Activated CD4-positive, alpha-beta memory T cell treated with anti-CD3 and anti-CD28 coated beads for 36 hours (primary cell): ENCODE measurements around the gene CRACDL. TPM values are rescaled to one million over a fixed set of nuclear protein-coding genes. Genes with fewer than 3 reads are reported as not detected.

ENCODE experiments used
- CTCF ChIA-PET: fragments of 350-600 bp; sonication (Branson Sonifier 250); formaldehyde crosslinking; loops from one replicate; lab custom pipeline; 2021; ENCODE audit warnings: antibody characterized with exemption, inconsistent platforms; lab: Charles Lee
- POLR2A ChIA-PET: fragments of 350-600 bp; sonication (Branson Sonifier 250); formaldehyde crosslinking; loops from one replicate; lab custom pipeline; 2021; ENCODE audit warnings: antibody characterized with exemption; lab: Charles Lee
- DNase-seq: peaks from one replicate; pipeline ENCODE4 v3.0.0-alpha.2; 2020
- H3K27ac Mint-ChIP-seq: one replicate; pipeline ENCODE4 v1.8.0; 2021; ENCODE audit warnings: mixed read lengths
- H3K27me3 Mint-ChIP-seq: one replicate; pipeline ENCODE4 v1.8.0; 2021; ENCODE audit warnings: mixed read lengths
- H3K36me3 Mint-ChIP-seq: one replicate; pipeline ENCODE4 v1.8.0; 2021; ENCODE audit warnings: mixed read lengths
- H3K4me1 Mint-ChIP-seq: one replicate; pipeline ENCODE4 v1.8.0; 2021; ENCODE audit warnings: low read depth, mixed read lengths
- H3K4me3 Mint-ChIP-seq: one replicate; pipeline ENCODE4 v1.8.0; 2021; ENCODE audit warnings: mild to moderate bottlenecking, mixed read lengths
- H3K9me3 Mint-ChIP-seq: one replicate; pipeline ENCODE4 v1.8.0; 2021; ENCODE audit warnings: mixed read lengths
- intact Hi-C: fragments of 100-400 bp; cut with micrococcal nuclease; formaldehyde crosslinking; loops from one replicate; pipeline ENCODE4 v1.15.1; 2023
- total RNA-seq, 2 experiments: library from RNA; stranded (reverse); gene quantifications; one replicate each; pipeline ENCODE4 v1.2.3, GENCODE V29; 2021

Gene CRACDL
- total RNA-seq, 2 experiments from 2014 or later, result 0.12 to 0.31 TPM

DNA sequence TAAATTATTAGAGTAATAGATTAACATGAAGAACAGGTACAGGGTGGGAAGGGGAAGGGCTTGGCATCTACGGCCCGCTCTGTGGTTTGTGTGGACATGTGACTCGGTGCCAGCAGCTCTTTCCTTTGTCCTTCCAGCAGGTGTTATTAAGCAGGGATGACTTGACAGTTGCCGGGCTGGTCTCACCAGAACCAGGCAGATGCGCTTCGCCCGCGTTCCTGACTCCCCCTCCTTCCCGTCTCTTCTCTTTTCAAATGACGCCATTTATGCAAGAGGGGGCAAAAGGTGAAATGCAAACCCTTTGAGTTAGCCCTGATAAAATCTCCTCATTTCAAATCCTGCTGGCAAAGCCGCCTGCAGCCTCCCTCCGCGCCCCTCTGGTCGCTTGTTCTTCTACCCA is 166.2 kb downstream of the CRACDL start:
- ChIA-PET CTCF (interaction anchor here (3.1 kb wide), 1 partner anchor 12 kb away, joined by 16 read pairs; no protein-coding TSS in a partner anchor), POLR2A (interaction anchor here (0.5 to 3.7 kb wide), 2 partner anchors 38 to 60 kb away, joined by 3 to 28 read pairs; partner anchors contain the start of gene MGAT4A)
- Mint-ChIP-seq H3K4me3 (peak overlapping the region; percentile 92), H3K9me3 (no peaks in the 10 kb centered on the region), H3K27ac (peak overlapping the region; percentile 95), H3K36me3 (peaks cover 3% of the 10 kb centered on the region), H3K4me1 (peaks cover 81% of the 10 kb centered on the region), H3K27me3 (no peaks in the 10 kb centered on the region)
- intact Hi-C loops, result loop anchor here (2.0 to 5.0 kb wide), 4 partner anchors 15 to 332 kb away; partner anchors contain the start of gene MGAT4A
- peak; percentile 61 for DNase-seq

DNA sequence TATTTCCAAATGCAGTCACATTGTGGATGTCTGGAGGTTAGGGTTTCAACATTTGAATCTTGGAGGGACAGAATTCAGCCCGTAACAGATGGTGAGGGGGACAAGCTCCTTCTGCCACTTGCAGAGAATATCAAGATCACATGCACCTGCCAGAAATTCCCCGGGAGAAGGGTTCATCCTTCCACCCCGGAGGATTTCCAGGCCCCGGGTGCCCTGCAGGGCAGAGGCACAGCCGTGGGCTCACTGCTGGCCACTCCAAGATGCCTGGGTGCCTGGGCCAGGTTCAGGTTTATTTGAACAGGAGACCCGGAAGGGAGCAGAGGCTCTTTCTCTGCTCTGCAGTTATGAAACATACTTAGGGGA is 166.9 kb downstream of the CRACDL start:
- peak overlapping the region; percentile 36 for H3K4me3 Mint-ChIP-seq
- ChIA-PET POLR2A (interaction anchor here (1.0 to 1.9 kb wide), 2 partner anchors 11 to 53 kb away, joined by 3 to 5 read pairs; no protein-coding TSS in a partner anchor), CTCF (interaction anchor here (1.8 kb wide), 1 partner anchor 120 kb away, joined by 7 read pairs; no protein-coding TSS in a partner anchor)
- H3K36me3 Mint-ChIP-seq, result peaks cover 3% of the 10 kb centered on the region
- peaks cover 80% of the 10 kb centered on the region for H3K4me1 Mint-ChIP-seq
- H3K27ac Mint-ChIP-seq, result peak overlapping the region; percentile 84
- intact Hi-C loops, result loop anchor here (5.0 kb wide), 1 partner anchor 332 kb away; no protein-coding TSS in a partner anchor
- no peaks in the 10 kb centered on the region for H3K27me3 Mint-ChIP-seq
- H3K9me3 Mint-ChIP-seq, result no peaks in the 10 kb centered on the region
- DNase-seq, result no peak

GRCh38 chr2:98768384-98769113 is 167.5 kb downstream of the CRACDL start:
- Mint-ChIP-seq H3K9me3 (no peaks in the 10 kb centered on the region), H3K36me3 (peaks cover 3% of the 10 kb centered on the region), H3K27me3 (no peaks in the 10 kb centered on the region), H3K4me3 (peak overlapping the region; percentile 14), H3K4me1 (peaks cover 78% of the 10 kb centered on the region), H3K27ac (peak overlapping the region; percentile 84)
- ChIA-PET CTCF (interaction anchor here (1.1 to 3.0 kb wide), 4 partner anchors 24 to 119 kb away, joined by 3 to 11 read pairs (median 6); no protein-coding TSS in a partner anchor), POLR2A (interaction anchor here (0.9 to 1.9 kb wide), 4 partner anchors 10 to 54 kb away, joined by 3 to 5 read pairs (median 4); partner anchors contain the start of gene MGAT4A)
- intact Hi-C loops, result loop anchor here (1.0 to 5.0 kb wide), 2 partner anchors 32 to 331 kb away; no protein-coding TSS in a partner anchor
- peak; percentile 63 for DNase-seq

DNA sequence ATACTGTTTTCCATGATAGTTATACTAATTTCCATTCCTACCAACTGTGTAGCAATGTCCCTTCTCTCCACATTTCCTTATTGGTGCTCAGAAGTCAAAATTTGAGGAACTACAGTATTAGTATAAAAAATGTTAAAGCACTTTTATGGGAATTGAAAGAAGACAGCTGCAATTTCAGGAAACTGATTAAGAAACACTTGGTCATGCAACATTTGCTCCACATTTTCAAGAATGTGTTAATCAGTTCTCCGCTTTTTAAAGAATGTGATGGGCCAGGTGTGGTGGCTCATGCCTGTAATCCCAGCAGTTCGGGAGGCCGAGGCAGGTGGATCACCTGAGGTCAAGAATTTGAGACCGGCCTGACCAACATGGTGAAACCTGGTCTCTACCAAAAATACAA is 171.5 kb downstream of the CRACDL start:
- intact Hi-C loops, result no loop called here
- no peak overlapping the region for H3K27ac Mint-ChIP-seq
- CTCF ChIA-PET, result no interaction called here

DNA sequence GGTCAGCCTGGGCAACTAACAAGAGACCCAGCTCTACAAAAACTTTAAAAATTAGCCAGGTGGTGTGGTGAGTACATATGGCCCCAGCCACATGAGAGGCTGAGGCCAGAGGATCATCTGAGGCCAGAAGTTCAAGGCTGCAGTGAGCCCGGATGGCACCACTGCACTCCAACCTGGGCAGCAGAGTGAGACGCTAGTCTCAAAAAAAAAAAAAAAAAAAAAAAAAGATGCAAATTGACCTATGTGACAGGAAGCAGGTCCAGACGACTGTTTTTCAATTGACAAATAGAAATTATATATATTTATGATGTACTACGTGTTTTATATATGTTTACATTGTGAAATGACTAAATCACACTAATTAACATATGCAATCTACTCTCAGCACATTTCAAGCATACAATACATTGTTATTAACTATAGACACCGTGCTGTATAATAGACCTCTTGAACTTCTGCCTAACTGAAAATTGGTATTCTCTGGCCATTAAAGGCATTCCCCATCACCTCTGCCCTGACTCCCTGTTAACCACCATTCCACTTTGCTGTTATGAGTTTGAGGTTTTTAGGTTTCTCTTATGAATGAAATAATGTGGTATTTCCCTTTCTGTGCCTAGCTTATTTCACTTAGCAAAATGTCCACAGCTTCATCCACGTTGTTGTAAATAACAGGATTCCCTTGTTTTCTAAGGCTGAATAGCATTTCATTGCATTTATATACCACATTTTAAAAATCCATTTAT is 172.6 kb downstream of the CRACDL start:
- CTCF ChIA-PET, result no interaction called here
- Mint-ChIP-seq H3K4me1 (peaks cover 70% of the 10 kb centered on the region), H3K36me3 (no peaks in the 10 kb centered on the region), H3K4me3 (no peak overlapping the region), H3K27me3 (no peaks in the 10 kb centered on the region), H3K9me3 (no peaks in the 10 kb centered on the region), H3K27ac (peak overlapping the region; percentile 30)
- no peak for DNase-seq
- POLR2A ChIA-PET, result no interaction called here
- intact Hi-C loops, result no loop called here

More for the DNA sequence above, 171.5 kb downstream of the CRACDL start:
- H3K4me3 Mint-ChIP-seq, result no peak overlapping the region
- no peaks in the 10 kb centered on the region for H3K9me3 Mint-ChIP-seq
- no peaks in the 10 kb centered on the region for H3K27me3 Mint-ChIP-seq
- DNase-seq, result no peak
- H3K36me3 Mint-ChIP-seq, result no peaks in the 10 kb centered on the region
- peaks cover 71% of the 10 kb centered on the region for H3K4me1 Mint-ChIP-seq
- POLR2A ChIA-PET, result no interaction called here

DNA sequence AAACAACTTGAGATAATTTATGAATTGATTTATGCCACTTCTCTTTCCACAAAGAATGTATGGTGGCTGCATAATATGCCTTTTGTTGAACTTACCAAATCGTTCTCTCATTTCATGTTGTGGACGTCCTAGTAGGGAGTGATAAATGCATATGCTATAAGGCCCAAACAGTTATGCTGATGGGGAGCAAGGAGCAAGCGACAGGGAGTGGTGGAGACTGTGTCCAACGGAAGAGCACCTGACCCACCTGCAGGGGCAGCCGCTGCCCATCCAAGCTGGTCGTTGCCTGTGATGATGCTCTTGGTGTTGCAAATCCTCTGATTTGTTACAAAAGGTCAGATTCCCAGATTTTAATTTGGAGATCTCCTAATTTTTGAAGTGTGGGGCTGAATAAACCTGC is 174.1 kb downstream of the CRACDL start:
- Mint-ChIP-seq H3K9me3 (no peaks in the 10 kb centered on the region), H3K4me1 (peaks cover 69% of the 10 kb centered on the region), H3K27me3 (no peaks in the 10 kb centered on the region), H3K36me3 (no peaks in the 10 kb centered on the region), H3K4me3 (no peak overlapping the region), H3K27ac (peak overlapping the region; percentile 82)
- intact Hi-C loops, result loop anchor here (1.0 kb wide), 2 partner anchors 9 to 28 kb away; no protein-coding TSS in a partner anchor
- CTCF ChIA-PET, result interaction anchor here (1.1 kb wide), 1 partner anchor 9 kb away, joined by 3 read pairs; no protein-coding TSS in a partner anchor
- no peak for DNase-seq
- POLR2A ChIA-PET, result interaction anchor here (1.0 kb wide), 3 partner anchors 9 to 70 kb away, joined by 3 to 4 read pairs (median 3); partner anchors contain the start of gene MGAT4A

- POLR2A ChIA-PET, result interaction anchor here (1.0 kb wide), 3 partner anchors 10 to 70 kb away, joined by 3 to 4 read pairs (median 3); partner anchors contain the start of gene MGAT4A
- CTCF ChIA-PET, result interaction anchor here (1.1 kb wide), 1 partner anchor 8 kb away, joined by 3 read pairs; no protein-coding TSS in a partner anchor
- intact Hi-C loops, result loop anchor here (1.0 kb wide), 2 partner anchors 10 to 27 kb away; no protein-coding TSS in a partner anchor
Measured at GRCh38 chr2:98761267-98761781, 174.7 kb downstream of the CRACDL start.

GRCh38 chr2:98759827-98760625 is 176.0 kb downstream of the CRACDL start:
- ChIA-PET CTCF (interaction anchor here (0.7 to 1.2 kb wide), 2 partner anchors 12 to 111 kb away, joined by 3 to 6 read pairs; no protein-coding TSS in a partner anchor), POLR2A (no interaction called here)
- intact Hi-C loops, result no loop called here
- Mint-ChIP-seq H3K27ac (peak overlapping the region; percentile 76), H3K4me1 (peaks cover 56% of the 10 kb centered on the region), H3K27me3 (no peaks in the 10 kb centered on the region), H3K36me3 (no peaks in the 10 kb centered on the region), H3K9me3 (no peaks in the 10 kb centered on the region), H3K4me3 (peak overlapping the region; percentile 1)
- no peak for DNase-seq

More at GRCh38 chr2:98761267-98761781, 174.7 kb downstream of the CRACDL start:
- no peaks in the 10 kb centered on the region for H3K27me3 Mint-ChIP-seq
- no peaks in the 10 kb centered on the region for H3K9me3 Mint-ChIP-seq
- H3K4me3 Mint-ChIP-seq, result peak overlapping the region; percentile 45
- H3K4me1 Mint-ChIP-seq, result peaks cover 63% of the 10 kb centered on the region
- H3K27ac Mint-ChIP-seq, result peak overlapping the region; percentile 82
- H3K36me3 Mint-ChIP-seq, result no peaks in the 10 kb centered on the region
- DNase-seq, result peak; percentile 90

GRCh38 chr2:98759338-98759737 is 176.7 kb downstream of the CRACDL start:
- CTCF ChIA-PET, result interaction anchor here (0.7 to 1.2 kb wide), 2 partner anchors 12 to 110 kb away, joined by 3 to 6 read pairs; no protein-coding TSS in a partner anchor
- Mint-ChIP-seq H3K27me3 (no peaks in the 10 kb centered on the region), H3K9me3 (no peaks in the 10 kb centered on the region), H3K4me3 (no peak overlapping the region), H3K36me3 (no peaks in the 10 kb centered on the region), H3K27ac (peak overlapping the region; percentile 67), H3K4me1 (peaks cover 56% of the 10 kb centered on the region)
- POLR2A ChIA-PET, result interaction anchor here (0.8 kb wide), 1 partner anchor 28 kb away, joined by 3 read pairs; the partner anchor contains the start of gene MGAT4A
- intact Hi-C loops, result no loop called here
- DNase-seq, result no peak

GRCh38 chr2:98757904-98758421 is 178.1 kb downstream of the CRACDL start:
- DNase-seq, result peak; percentile 69
- H3K4me1 Mint-ChIP-seq, result peaks cover 51% of the 10 kb centered on the region
- no peaks in the 10 kb centered on the region for H3K9me3 Mint-ChIP-seq
- CTCF ChIA-PET, result interaction anchor here (1.0 to 3.9 kb wide), 6 partner anchors 13 to 109 kb away, joined by 3 to 16 read pairs (median 10); partner anchors contain the start of gene MGAT4A
- H3K4me3 Mint-ChIP-seq, result peak overlapping the region; percentile 51
- H3K36me3 Mint-ChIP-seq, result no peaks in the 10 kb centered on the region
- POLR2A ChIA-PET, result interaction anchor here (1.5 to 2.0 kb wide), 3 partner anchors 10 to 24 kb away, joined by 5 to 8 read pairs (median 7); no protein-coding TSS in a partner anchor
- no peaks in the 10 kb centered on the region for H3K27me3 Mint-ChIP-seq
- H3K27ac Mint-ChIP-seq, result peak overlapping the region; percentile 86
- intact Hi-C loops, result loop anchor here (1.0 kb wide), 1 partner anchor 22 kb away; no protein-coding TSS in a partner anchor
